DOHH2 (cell line): ENCODE results near the gene CACNA2D2.

ENCODE experiments used
- EZH2phosphoT487 ChIP-seq: fragments of 200-600 bp; sonication (generic); IDR thresholded peaks from 2 replicates; pipeline ENCODE4 v1.6.1; 2017; ENCODE audit warnings: borderline replicate concordance, mild to moderate bottlenecking, antibody characterized with exemption, low read length, moderate library complexity, mixed read lengths
- TF ChIP-seq, protein P1 (sequence below): fragments of 200-600 bp; sonication (generic); IDR thresholded peaks from one replicate; pipeline ENCODE4 v1.5.1; 2014; ENCODE audit warnings: antibody characterized with exemption, mild to moderate bottlenecking, low read depth, low read length; ENCODE audit not compliant: poor library complexity, severe bottlenecking

DNA sequence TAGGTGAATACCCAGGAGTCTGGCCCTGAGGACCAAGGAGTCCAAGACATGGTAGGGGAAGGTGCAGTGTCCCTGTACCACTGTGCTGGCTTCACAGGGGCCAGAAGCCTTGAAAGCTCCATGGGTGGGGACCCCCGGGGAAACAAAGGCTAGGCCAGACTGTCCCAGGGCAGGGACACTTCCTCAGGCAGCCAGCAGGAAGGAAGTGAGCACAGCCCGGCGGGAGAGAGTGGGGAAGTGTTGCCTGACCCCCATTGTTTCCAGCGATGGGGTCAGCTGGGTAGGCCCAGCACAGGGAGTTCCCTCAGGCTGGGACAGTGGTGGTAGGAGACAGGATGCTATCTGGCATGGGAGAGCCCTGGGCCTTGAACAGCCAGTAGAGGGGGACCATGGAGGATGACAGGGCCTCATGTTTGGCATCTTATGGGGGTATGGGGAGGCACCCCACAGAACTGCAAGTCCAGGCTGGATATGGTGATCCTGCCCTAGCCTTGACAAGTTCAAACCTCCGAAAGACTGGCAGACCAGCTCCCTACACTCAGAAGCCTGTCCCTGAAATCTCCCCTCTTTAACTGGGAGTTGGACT, 179.7 kb downstream of the CACNA2D2 start:
- TF ChIP-seq, protein P1, sequence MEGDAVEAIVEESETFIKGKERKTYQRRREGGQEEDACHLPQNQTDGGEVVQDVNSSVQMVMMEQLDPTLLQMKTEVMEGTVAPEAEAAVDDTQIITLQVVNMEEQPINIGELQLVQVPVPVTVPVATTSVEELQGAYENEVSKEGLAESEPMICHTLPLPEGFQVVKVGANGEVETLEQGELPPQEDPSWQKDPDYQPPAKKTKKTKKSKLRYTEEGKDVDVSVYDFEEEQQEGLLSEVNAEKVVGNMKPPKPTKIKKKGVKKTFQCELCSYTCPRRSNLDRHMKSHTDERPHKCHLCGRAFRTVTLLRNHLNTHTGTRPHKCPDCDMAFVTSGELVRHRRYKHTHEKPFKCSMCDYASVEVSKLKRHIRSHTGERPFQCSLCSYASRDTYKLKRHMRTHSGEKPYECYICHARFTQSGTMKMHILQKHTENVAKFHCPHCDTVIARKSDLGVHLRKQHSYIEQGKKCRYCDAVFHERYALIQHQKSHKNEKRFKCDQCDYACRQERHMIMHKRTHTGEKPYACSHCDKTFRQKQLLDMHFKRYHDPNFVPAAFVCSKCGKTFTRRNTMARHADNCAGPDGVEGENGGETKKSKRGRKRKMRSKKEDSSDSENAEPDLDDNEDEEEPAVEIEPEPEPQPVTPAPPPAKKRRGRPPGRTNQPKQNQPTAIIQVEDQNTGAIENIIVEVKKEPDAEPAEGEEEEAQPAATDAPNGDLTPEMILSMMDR, result no peak
- no peak for TF ChIP-seq EZH2phosphoT487
